Measurements from ENCODE around the gene C15orf39.

The C15orf39 gene

DNA sequence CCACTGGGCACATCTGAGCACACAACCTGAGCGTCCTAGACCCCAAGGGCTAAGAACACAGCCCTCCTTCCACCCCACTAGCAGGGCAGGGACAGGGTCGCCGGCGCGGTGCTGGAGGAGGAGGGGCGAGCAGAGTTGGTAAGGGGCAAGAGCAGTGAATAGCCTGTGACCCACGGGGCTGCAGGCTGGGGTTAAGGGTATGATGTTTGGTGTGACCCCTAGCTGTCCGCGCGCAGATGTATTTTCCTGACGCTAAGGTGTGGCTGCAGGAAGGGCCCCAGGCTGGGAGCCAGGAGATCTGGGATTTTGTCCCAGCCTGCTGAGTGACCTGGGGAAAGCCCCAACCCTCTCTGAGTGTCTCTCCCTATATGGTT is 1.3 kb upstream of the C15orf39 start:
- Histone ChIP-seq H3K9me3 (ENCODE audit: insufficient read depth, low read length) (no peaks in the 10 kb centered on the region), H3K27ac (ENCODE audit: low read length) (no peak overlapping the region), H3K4me3 (ENCODE audit: low read length) (peak overlapping the region; percentile 86; the same call in 1 of the 2 replicates), H2AFZ (ENCODE audit: low read depth, low read length) (no peak overlapping the region), H3K4me2 (ENCODE audit: low read length) (peak overlapping the region; percentile 81), H4K20me1 (ENCODE audit: insufficient read depth, low read length) (peaks cover 24% of the 10 kb centered on the region), H3K79me2 (ENCODE audit: low read length) (peaks cover 34% of the 10 kb centered on the region), H3K9ac (ENCODE audit: low read length) (no peak overlapping the region), H3K4me1 (ENCODE audit: low read length) (peaks cover 56% of the 10 kb centered on the region), H3K36me3 (replicated peaks; ENCODE audit: low read depth, low read length) (no peaks in the 10 kb centered on the region), H3K27me3 (ENCODE audit: low read depth, low read length) (peaks cover 27% of the 10 kb centered on the region)
- TF ChIP-seq EZH2phosphoT487 (IDR thresholded peaks at IDR 0.05; ENCODE audit: low read depth) (no peak), CTCF (IDR thresholded peaks at IDR 0.05; ENCODE audit: low read depth, low read length) (no peak)

GRCh38 chr15:75200765-75201615 is 692 bp upstream of the C15orf39 start:
- Histone ChIP-seq H4K20me1 (ENCODE audit: insufficient read depth, low read length) (peaks cover 30% of the 10 kb centered on the region), H3K27me3 (ENCODE audit: low read depth, low read length) (peaks cover 26% of the 10 kb centered on the region), H3K79me2 (ENCODE audit: low read length) (peaks cover 40% of the 10 kb centered on the region), H3K4me2 (ENCODE audit: low read length) (peak overlapping the region; percentile 81), H3K9me3 (ENCODE audit: insufficient read depth, low read length) (no peaks in the 10 kb centered on the region), H3K36me3 (replicated peaks; ENCODE audit: low read depth, low read length) (no peaks in the 10 kb centered on the region), H3K4me1 (ENCODE audit: low read length) (peaks cover 56% of the 10 kb centered on the region), H3K27ac (ENCODE audit: low read length) (no peak overlapping the region), H2AFZ (ENCODE audit: low read depth, low read length) (peak overlapping the region; percentile 55), H3K4me3 (ENCODE audit: low read length) (peak overlapping the region; percentile 86), H3K9ac (ENCODE audit: low read length) (peak overlapping the region; percentile 41)
- TF ChIP-seq CTCF (IDR thresholded peaks at IDR 0.05; ENCODE audit: low read depth, low read length) (no peak), EZH2phosphoT487 (IDR thresholded peaks at IDR 0.05; ENCODE audit: low read depth) (no peak)

GRCh38 chr15:75202251-75203016 is 752 bp downstream of the C15orf39 start:
- Histone ChIP-seq H3K36me3 (replicated peaks; ENCODE audit: low read depth, low read length) (peaks cover 6% of the 10 kb centered on the region), H2AFZ (ENCODE audit: low read depth, low read length) (peak overlapping the region; percentile 35; the same call in 1 of the 2 replicates), H3K9me3 (ENCODE audit: insufficient read depth, low read length) (no peaks in the 10 kb centered on the region), H3K9ac (ENCODE audit: low read length) (peak overlapping the region; percentile 92), H4K20me1 (ENCODE audit: insufficient read depth, low read length) (peaks cover 43% of the 10 kb centered on the region), H3K4me2 (ENCODE audit: low read length) (peak overlapping the region; percentile 95), H3K27me3 (ENCODE audit: low read depth, low read length) (peaks cover 16% of the 10 kb centered on the region), H3K27ac (ENCODE audit: low read length) (peak overlapping the region; percentile 64), H3K4me3 (ENCODE audit: low read length) (peak overlapping the region; percentile 86), H3K4me1 (ENCODE audit: low read length) (peaks cover 54% of the 10 kb centered on the region), H3K79me2 (ENCODE audit: low read length) (peaks cover 52% of the 10 kb centered on the region)
- TF ChIP-seq EZH2phosphoT487 (IDR thresholded peaks at IDR 0.05; ENCODE audit: low read depth) (no peak), CTCF (IDR thresholded peaks at IDR 0.05; ENCODE audit: low read depth, low read length) (peak; percentile 7; the same call in 1 of the 2 replicates)

All from OCI-LY3 (cell line).